ENCODE results near the gene UBE4B.
"Not testable (repeated sequence)": the region's sequence is repeated elsewhere in the genome, so short reads cannot be mapped to it uniquely, and the experiment has no call there.

The UBE4B gene

DNA sequence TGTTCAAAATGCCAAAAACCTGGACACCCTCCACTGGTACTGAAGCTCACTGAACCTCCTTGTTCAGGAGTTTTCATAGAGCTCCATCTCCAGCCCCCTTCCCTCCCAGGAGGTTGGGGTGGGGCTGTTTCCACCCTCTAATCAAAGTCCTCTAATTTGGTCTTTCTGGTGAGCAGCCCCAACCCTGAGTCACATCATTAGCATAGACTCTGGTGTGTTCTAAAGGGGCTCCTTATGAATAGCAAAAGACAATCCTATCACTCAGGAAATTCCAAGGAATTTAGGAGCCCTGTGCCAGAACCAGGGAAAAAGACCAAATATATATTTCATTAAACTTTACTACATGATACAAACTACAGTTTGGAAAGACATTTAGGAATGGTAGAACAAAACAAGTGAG lies 13.2 kb upstream of the UBE4B start:
- in situ Hi-C loops (cut with HindIII; ENCODE audit: low sequenced_read_pairs), result no loop called here
- TF ChIP-seq, protein P1, sequence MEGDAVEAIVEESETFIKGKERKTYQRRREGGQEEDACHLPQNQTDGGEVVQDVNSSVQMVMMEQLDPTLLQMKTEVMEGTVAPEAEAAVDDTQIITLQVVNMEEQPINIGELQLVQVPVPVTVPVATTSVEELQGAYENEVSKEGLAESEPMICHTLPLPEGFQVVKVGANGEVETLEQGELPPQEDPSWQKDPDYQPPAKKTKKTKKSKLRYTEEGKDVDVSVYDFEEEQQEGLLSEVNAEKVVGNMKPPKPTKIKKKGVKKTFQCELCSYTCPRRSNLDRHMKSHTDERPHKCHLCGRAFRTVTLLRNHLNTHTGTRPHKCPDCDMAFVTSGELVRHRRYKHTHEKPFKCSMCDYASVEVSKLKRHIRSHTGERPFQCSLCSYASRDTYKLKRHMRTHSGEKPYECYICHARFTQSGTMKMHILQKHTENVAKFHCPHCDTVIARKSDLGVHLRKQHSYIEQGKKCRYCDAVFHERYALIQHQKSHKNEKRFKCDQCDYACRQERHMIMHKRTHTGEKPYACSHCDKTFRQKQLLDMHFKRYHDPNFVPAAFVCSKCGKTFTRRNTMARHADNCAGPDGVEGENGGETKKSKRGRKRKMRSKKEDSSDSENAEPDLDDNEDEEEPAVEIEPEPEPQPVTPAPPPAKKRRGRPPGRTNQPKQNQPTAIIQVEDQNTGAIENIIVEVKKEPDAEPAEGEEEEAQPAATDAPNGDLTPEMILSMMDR (IDR thresholded peaks at IDR 0.05; ENCODE audit: low read depth, low read length), result no peak
- H3K4me3 ChIP-seq (ENCODE audit: low read depth, low read length), result no peak overlapping the region
- DNase-seq (ENCODE audit: low read depth, low spot score), result no peak

DNA sequence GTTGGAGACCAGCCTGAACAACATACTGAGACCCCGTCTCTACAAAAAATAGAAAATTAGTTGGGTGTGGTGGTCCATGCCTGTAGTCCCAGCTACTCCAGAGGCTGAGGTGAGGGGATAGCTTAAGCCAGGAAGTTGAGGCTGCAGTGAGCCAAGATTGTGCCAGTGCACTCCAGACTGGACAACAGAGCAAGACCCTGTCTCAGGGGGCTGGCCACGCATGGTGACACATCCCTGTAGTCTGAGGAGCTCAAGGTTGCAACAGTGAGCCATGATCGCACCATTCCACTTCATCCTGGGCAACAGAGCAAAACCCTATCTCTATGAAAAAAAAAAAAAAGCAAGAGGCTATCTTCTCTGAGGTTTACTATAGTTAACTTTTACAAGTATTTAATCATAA lies 12.7 kb upstream of the UBE4B start:
- DNase-seq (ENCODE audit: low read depth, low spot score), result no peak
- in situ Hi-C loops (cut with HindIII; ENCODE audit: low sequenced_read_pairs), result no loop called here
- TF ChIP-seq, protein P1 (IDR thresholded peaks at IDR 0.05; ENCODE audit: low read depth, low read length), result no peak
- H3K4me3 ChIP-seq (ENCODE audit: low read depth, low read length), result no peak overlapping the region

DNA sequence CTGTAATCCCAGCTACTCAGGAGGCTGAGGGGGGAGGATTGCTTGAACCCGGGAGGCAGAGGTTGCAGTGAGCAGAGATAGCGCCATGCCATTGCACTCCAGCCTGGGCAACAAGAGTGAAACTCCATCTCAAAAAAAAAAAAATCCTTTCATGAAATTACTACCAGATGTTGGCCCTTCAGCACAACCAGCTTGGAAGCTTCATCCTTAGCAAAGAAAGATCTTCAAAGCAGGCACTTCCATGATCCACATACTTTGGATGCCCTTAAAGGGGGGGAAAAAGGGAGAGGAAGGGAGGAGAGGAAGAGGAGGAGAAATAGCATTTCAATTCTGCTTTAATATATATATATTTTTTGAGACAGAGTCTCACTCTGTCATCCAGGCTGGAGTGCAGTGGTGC lies 12.1 kb upstream of the UBE4B start:
- in situ Hi-C loops (cut with HindIII; ENCODE audit: low sequenced_read_pairs); DNase-seq (ENCODE audit: low read depth, low spot score); H3K4me3 ChIP-seq (ENCODE audit: low read depth, low read length): not testable (repeated sequence)

DNA sequence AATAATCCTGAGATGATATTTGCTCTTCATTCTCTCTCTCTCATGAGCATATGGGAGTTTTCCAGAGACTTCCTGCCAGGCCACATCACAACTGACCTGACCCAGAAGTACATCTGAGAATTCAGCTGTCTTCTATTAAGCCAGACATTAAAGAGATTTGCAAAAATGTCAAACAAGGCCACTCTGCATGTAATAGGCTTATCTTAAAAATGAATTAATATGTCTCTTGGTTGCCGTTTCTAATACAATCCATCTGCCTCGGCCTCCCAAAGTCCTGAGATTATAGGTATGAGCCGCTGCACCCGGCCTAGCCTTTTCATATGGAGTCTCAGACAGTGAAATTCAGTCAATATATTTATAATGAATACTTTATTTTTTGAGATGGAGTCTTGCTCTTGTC lies 10.8 kb upstream of the UBE4B start:
- DNase-seq (ENCODE audit: low read depth, low spot score); in situ Hi-C loops (cut with HindIII; ENCODE audit: low sequenced_read_pairs); H3K4me3 ChIP-seq (ENCODE audit: low read depth, low read length): not testable (repeated sequence)

DNA sequence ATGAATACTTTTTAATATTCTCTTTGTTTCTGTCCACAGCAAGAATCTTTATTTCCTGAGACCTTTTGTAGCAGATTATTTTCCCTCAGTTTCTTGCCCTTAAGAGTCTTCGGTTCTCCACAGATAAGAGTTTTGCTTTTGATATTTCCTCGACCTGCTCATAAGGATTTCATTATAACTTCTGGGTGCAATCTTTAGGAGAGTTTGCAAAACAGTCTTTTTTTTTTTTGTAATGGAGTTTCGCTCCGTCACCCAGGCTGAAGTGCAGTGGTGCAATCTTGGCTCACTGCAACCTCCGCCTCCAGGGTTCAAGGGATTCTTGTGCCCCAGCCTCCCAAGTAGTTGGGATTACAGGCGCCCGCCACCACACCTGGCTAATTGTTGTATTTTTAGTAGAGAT lies 10.1 kb upstream of the UBE4B start:
- no peak overlapping the region for H3K4me3 ChIP-seq (ENCODE audit: low read depth, low read length)
- no peak for DNase-seq (ENCODE audit: low read depth, low spot score)
- TF ChIP-seq, protein P1 (IDR thresholded peaks at IDR 0.05; ENCODE audit: low read depth, low read length), result no peak
- in situ Hi-C loops (cut with HindIII; ENCODE audit: low sequenced_read_pairs), result no loop called here

DNA sequence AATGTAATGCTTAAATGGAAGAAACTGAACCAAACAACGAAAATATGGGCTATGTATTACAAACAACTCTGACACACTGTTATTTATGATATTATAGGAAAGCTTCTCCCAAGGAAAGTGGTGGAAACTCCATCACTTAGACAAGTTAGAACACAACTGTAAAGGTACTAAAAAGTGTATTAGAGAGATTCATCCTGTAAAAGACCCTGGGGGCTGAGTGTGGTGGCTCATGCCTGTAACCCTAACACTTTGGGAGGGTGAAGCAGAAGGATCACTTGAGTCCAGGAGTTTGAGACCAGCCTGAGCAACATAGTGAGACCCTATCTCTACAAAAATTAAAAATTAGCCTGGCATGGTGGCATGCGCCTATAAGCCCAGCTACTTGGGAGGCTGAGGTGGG lies 7.4 kb upstream of the UBE4B start:
- no peak for DNase-seq (ENCODE audit: low read depth, low spot score)
- no peak overlapping the region for H3K4me3 ChIP-seq (ENCODE audit: low read depth, low read length)
- in situ Hi-C loops (cut with HindIII; ENCODE audit: low sequenced_read_pairs), result no loop called here
- TF ChIP-seq, protein P1 (IDR thresholded peaks at IDR 0.05; ENCODE audit: low read depth, low read length), result no peak

DNA sequence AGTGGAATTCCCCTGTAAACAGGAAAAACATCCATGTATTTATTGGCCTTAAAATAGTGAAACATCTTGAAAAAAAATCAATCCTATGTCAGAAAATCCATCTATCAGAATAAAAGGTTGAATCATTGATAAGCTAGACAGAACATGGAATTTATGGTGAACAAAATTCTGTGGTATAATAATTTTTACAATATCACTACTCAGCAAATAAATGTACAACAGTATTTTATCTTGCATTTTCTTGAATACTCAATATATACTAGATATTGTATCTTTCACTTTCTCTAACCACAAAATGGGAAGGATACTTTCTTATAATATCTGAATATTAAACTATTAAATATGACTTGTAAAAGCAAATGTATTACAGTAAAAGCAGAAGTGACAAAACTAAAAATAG lies 5.7 kb upstream of the UBE4B start:
- TF ChIP-seq, protein P1 (IDR thresholded peaks at IDR 0.05; ENCODE audit: low read depth, low read length), result no peak
- H3K4me3 ChIP-seq (ENCODE audit: low read depth, low read length), result no peak overlapping the region
- no peak for DNase-seq (ENCODE audit: low read depth, low spot score)
- in situ Hi-C loops (cut with HindIII; ENCODE audit: low sequenced_read_pairs), result no loop called here

DNA sequence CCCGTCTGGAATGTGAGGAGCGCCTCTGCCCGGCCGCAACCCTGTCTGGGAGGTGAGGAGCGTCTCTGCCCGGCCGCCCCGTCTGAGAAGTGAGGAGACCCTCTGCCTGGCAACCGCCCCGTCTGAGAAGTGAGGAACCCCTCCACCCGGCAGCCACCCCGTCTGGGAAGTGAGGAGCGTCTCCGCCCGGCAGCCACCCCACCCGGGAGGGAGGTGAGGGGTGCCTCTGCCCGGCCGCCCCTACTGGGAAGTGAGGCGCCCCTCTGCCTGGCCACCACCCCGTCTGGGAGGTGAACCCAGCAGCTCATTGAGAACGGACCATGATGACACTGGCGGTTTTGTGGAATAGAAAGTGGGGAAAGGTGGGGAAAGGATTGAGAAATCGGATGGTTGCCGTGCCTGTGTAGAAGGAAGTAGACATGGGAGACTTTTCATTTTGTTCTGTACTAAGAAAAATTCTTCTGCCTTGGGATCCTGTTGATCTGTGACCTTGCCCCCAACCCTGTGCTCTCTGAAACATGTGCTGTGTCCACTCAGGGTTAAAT lies 3.7 kb upstream of the UBE4B start:
- in situ Hi-C loops (cut with HindIII; ENCODE audit: low sequenced_read_pairs); H3K4me3 ChIP-seq (ENCODE audit: low read depth, low read length); DNase-seq (ENCODE audit: low read depth, low spot score): not testable (repeated sequence)

Measured in astrocyte of the spinal cord (primary cell).